SK-N-SH (cell line): ENCODE data around the gene COPE. TPM values are rescaled to one million over a fixed set of nuclear protein-coding genes. Genes with fewer than 3 reads are reported as not detected.

ENCODE experiments used
- CTCF ChIA-PET: fragments of 300-600, 350-600 bp; formaldehyde crosslinking; extraction: SDS; loops from one replicate; lab custom pipeline; 2021; lab: Yijun Ruan, JAX
- POLR2A ChIA-PET: fragments of 350-600 bp; sonication (Branson Sonifier 250); formaldehyde crosslinking; extraction: SDS; loops from one replicate; lab custom pipeline; 2020; ENCODE audit warnings: antibody characterized with exemption, inconsistent platforms; lab: Yijun Ruan, JAX
- DNase-seq: peaks from one replicate; pipeline ENCODE4 v3.0.0; 2012
- H2AFZ ChIP-seq: fragments of 200-600 bp; sonication (generic); 2 replicates; pipeline ENCODE4 v1.8.1; 2016; ENCODE audit warnings: antibody characterized with exemption, mild to moderate bottlenecking, low read depth
- H3F3A ChIP-seq: fragments of 200-600 bp; sonication (generic); replicated peaks from 2 replicates; pipeline ENCODE3; 2016; ENCODE audit warnings: antibody characterized with exemption, mild to moderate bottlenecking; ENCODE audit not compliant: insufficient read depth
- H3K27ac ChIP-seq, 2 experiments: fragments of 200-500 bp in 1 of 2; fragments of 200-600 bp in 1 of 2; sonication (Bioruptor generic) in 1 of 2; sonication (generic), shearing (Covaris generic) in 1 of 2; 2 replicates each; pipeline versions ENCODE4 v1.5.1 to v1.6.1; 2014 to 2016; ENCODE audit warnings: low read depth in 2 of 2, inconsistent platforms in 1 of 2, low read length in 1 of 2, mild to moderate bottlenecking in 1 of 2, mixed read lengths in 1 of 2
- H3K27me3 ChIP-seq: fragments of 200-600 bp; sonication (generic), shearing (Covaris generic); 2 replicates; pipeline ENCODE4 v1.6.1; 2016; ENCODE audit warnings: mixed run types; ENCODE audit not compliant: insufficient read depth
- H3K36me3 ChIP-seq, 2 experiments: fragments of 200-500 bp in 1 of 2; fragments of 200-600 bp in 1 of 2; sonication (Bioruptor generic) in 1 of 2; sonication (generic) in 1 of 2; replicated peaks in 1 of 2; 2 replicates each; pipeline versions ENCODE3 to v1.5.1; 2014 to 2016; ENCODE audit warnings: low read length in 1 of 2, mild to moderate bottlenecking in 1 of 2; ENCODE audit not compliant: insufficient read depth in 2 of 2, control insufficient read depth in 1 of 2
- H3K4me1 ChIP-seq, 2 experiments: fragments of 200-500 bp in 1 of 2; fragments of 200-600 bp in 1 of 2; sonication (Bioruptor generic) in 1 of 2; sonication (generic), shearing (Covaris generic) in 1 of 2; 2 replicates each; pipeline versions ENCODE4 v1.5.1 to v1.6.1; 2014 to 2016; ENCODE audit warnings: low read depth in 1 of 2, low read length in 1 of 2, mixed run types in 1 of 2; ENCODE audit not compliant: insufficient read depth in 2 of 2, control insufficient read depth in 1 of 2
- H3K4me2 ChIP-seq: fragments of 200-600 bp; sonication (generic), shearing (Covaris generic); 2 replicates; pipeline ENCODE4 v1.6.1; 2017; ENCODE audit warnings: mixed run types
- H3K4me3 ChIP-seq, 2 experiments: fragments of 200-500 bp in 1 of 2; fragments of 200-600 bp in 1 of 2; sonication (Bioruptor generic) in 1 of 2; sonication (generic), shearing (Covaris generic) in 1 of 2; 2 replicates each; pipeline versions ENCODE4 v1.5.1 to v1.8.1; 2014 to 2016; ENCODE audit warnings: low read depth in 2 of 2, inconsistent platforms in 1 of 2, low read length in 1 of 2, mild to moderate bottlenecking in 1 of 2, mixed read lengths in 1 of 2, moderate library complexity in 1 of 2
- H3K79me2 ChIP-seq: fragments of 200-600 bp; sonication (generic); 2 replicates; pipeline ENCODE4 v1.8.1; 2017; ENCODE audit warnings: mild to moderate bottlenecking; ENCODE audit not compliant: insufficient read depth
- H3K9ac ChIP-seq: fragments of 200-600 bp; sonication (generic); 2 replicates; pipeline ENCODE4 v1.6.1; 2017; ENCODE audit warnings: mixed run types
- H3K9me2 ChIP-seq: fragments of 200-600 bp; sonication (generic); 2 replicates; pipeline ENCODE4 v1.6.1; 2017; ENCODE audit warnings: mixed run types
- H3K9me3 ChIP-seq: fragments of 200-600 bp; sonication (generic); 2 replicates; pipeline ENCODE4 v1.6.1; 2017; ENCODE audit warnings: mixed run types, mild to moderate bottlenecking, moderate library complexity
- H4K20me1 ChIP-seq: fragments of 200-600 bp; sonication (generic); 2 replicates; pipeline ENCODE4 v1.6.1; 2017; ENCODE audit warnings: mild to moderate bottlenecking, mixed run types; ENCODE audit not compliant: insufficient read depth
- CTCF ChIP-seq: fragments of 200-600 bp; sonication (generic); IDR thresholded peaks from 2 replicates; pipeline ENCODE4 v1.6.1; 2017; ENCODE audit warnings: antibody characterized with exemption, mild to moderate bottlenecking, moderate library complexity
- ELF1 ChIP-seq: IDR thresholded peaks from 2 replicates; pipeline ENCODE4 v1.4.0; 2012
- EZH2phosphoT487 ChIP-seq: fragments of 200-600 bp; sonication (generic); IDR thresholded peaks from 2 replicates; pipeline ENCODE4 v1.6.1; 2017; ENCODE audit warnings: low read depth, mixed run types, mild to moderate bottlenecking, antibody characterized with exemption, moderate library complexity, borderline replicate concordance
- FOXM1 ChIP-seq: IDR thresholded peaks from 2 replicates; pipeline ENCODE4 v1.4.0; 2012; ENCODE audit warnings: low read depth, mild to moderate bottlenecking
- GATA2 ChIP-seq: sonication (generic); formaldehyde crosslinking; IDR thresholded peaks from 2 replicates; pipeline ENCODE4 v1.5.0; 2020; ENCODE audit warnings: mild to moderate bottlenecking, missing genetic modification reagents
- JUND ChIP-seq: IDR thresholded peaks from 2 replicates; pipeline ENCODE4 v1.4.0; 2012
- MEF2A ChIP-seq: IDR thresholded peaks from 2 replicates; pipeline ENCODE4 v1.4.0; 2012; ENCODE audit warnings: low read depth, borderline replicate concordance
- MXI1 ChIP-seq: IDR thresholded peaks from 2 replicates; pipeline ENCODE4 v1.6.1; 2012; ENCODE audit warnings: mild to moderate bottlenecking, low read depth, low read length, improper control_type of control experiment
- NRF1 ChIP-seq: IDR thresholded peaks from 2 replicates; pipeline ENCODE4 v1.6.1; 2012; ENCODE audit warnings: low read depth, mild to moderate bottlenecking, low read length
- POLR2AphosphoS5 ChIP-seq: IDR thresholded peaks from 2 replicates; pipeline ENCODE4 v1.6.1; 2012; ENCODE audit warnings: low read depth, low read length
- RAD21 ChIP-seq: IDR thresholded peaks from 2 replicates; pipeline ENCODE4 v1.6.1; 2012; ENCODE audit warnings: mild to moderate bottlenecking, low read length
- RXRA ChIP-seq: IDR thresholded peaks from 2 replicates; pipeline ENCODE4 v1.4.0; 2012; ENCODE audit warnings: low read depth, mild to moderate bottlenecking, borderline replicate concordance
- TEAD4 ChIP-seq: IDR thresholded peaks from 2 replicates; pipeline ENCODE4 v1.4.0; 2012; ENCODE audit warnings: mild to moderate bottlenecking, borderline replicate concordance; ENCODE audit not compliant: insufficient read depth
- ZBTB33 ChIP-seq: IDR thresholded peaks from 2 replicates; pipeline ENCODE4 v1.4.0; 2012; ENCODE audit warnings: low read depth, borderline replicate concordance
- WGBS: methylation state at CpG from one replicate; pipeline ENCODE4 v1.1.6; 2017; ENCODE audit warnings: low lambda C conversion rate; 5-methylcytosine and 5-hydroxymethylcytosine counted together
- polyA plus RNA-seq, 3 experiments: library from polyadenylated mRNA; depleted of rRNA; stranded (reverse); fragments of >200 nt; gene quantifications; 2 replicates each; pipeline ENCODE4 v1.2.3, GENCODE V29; 2012
- TF ChIP-seq, protein P1 (sequence below): fragments of 150-350 bp; IDR thresholded peaks from 2 replicates; pipeline ENCODE4 v1.6.1; 2017; ENCODE audit warnings: antibody characterized with exemption, low read length, low read depth, borderline replicate concordance
- TF ChIP-seq, protein P2 (sequence below): IDR thresholded peaks from 2 replicates; pipeline ENCODE4 v1.6.1; 2012; ENCODE audit warnings: mild to moderate bottlenecking, low read depth, low read length, moderate library complexity

The COPE gene
- polyA plus RNA-seq, 1 of the 3 experiments (the other 2 are of a cell fraction): 450 TPM

GRCh38 chr19:18853755-18854427, 65.3 kb downstream of the COPE start:
- TF ChIP-seq RAD21 (peak; percentile 29), EZH2phosphoT487 (no peak)
- TF ChIP-seq, protein P1, sequence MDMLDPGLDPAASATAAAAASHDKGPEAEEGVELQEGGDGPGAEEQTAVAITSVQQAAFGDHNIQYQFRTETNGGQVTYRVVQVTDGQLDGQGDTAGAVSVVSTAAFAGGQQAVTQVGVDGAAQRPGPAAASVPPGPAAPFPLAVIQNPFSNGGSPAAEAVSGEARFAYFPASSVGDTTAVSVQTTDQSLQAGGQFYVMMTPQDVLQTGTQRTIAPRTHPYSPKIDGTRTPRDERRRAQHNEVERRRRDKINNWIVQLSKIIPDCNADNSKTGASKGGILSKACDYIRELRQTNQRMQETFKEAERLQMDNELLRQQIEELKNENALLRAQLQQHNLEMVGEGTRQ: no peak
- Histone ChIP-seq H3K27ac (no peak overlapping the region; a peak in 1 of 4 replicates), H3K9me2 (no peaks in the 10 kb centered on the region), H3K9ac (no peak overlapping the region), H3K27me3 (no peaks in the 10 kb centered on the region), H3K79me2 (peaks cover 42% of the 10 kb centered on the region), H3K9me3 (no peaks in the 10 kb centered on the region), H3K4me1 (peaks cover 7 to 30% of the 10 kb centered on the region in 2 experiments), H3K4me2 (no peak overlapping the region), H3F3A (no peaks in the 10 kb centered on the region), H3K36me3 (peaks cover 36 to 90% of the 10 kb centered on the region in 2 experiments), H4K20me1 (peaks cover 26% of the 10 kb centered on the region), H3K4me3 (no peak overlapping the region), H2AFZ (no peak overlapping the region)
- no peak for DNase-seq
- ChIA-PET CTCF (interaction anchor here (1.0 to 16.0 kb wide), 3 partner anchors 9 to 264 kb away, joined by 3 to 201 read pairs (median 39); partner anchors contain the start of gene REX1BD), POLR2A (no interaction called here)
- 98% methylated on average over 6 of the region's 17 CpGs for WGBS

- no peak overlapping the region; a peak in 1 of 4 replicates for H3K27ac ChIP-seq
- 95% methylated on average over 5 of the region's 12 CpGs for WGBS
- H4K20me1 ChIP-seq: peaks cover 38% of the 10 kb centered on the region
- peaks cover 20 to 42% of the 10 kb centered on the region in 2 experiments for H3K4me1 ChIP-seq
- no peaks in the 10 kb centered on the region for H3K9me3 ChIP-seq
- peaks cover 34 to 77% of the 10 kb centered on the region in 2 experiments for H3K36me3 ChIP-seq
- peaks cover 9% of the 10 kb centered on the region for H3F3A ChIP-seq
- CTCF ChIA-PET: interaction anchor here (2.0 to 16.0 kb wide), 2 partner anchors 11 to 249 kb away, joined by 7 to 201 read pairs; no protein-coding TSS in a partner anchor
- POLR2A ChIA-PET: no interaction called here
- H3K27me3 ChIP-seq: no peaks in the 10 kb centered on the region
- H3K9me2 ChIP-seq: no peaks in the 10 kb centered on the region
- DNase-seq: no peak
- H3K4me2 ChIP-seq: no peak overlapping the region
- no peak overlapping the region for H3K4me3 ChIP-seq
- H3K79me2 ChIP-seq: peaks cover 54% of the 10 kb centered on the region
- H3K9ac ChIP-seq: no peak overlapping the region
- H2AFZ ChIP-seq: no peak overlapping the region
- TF ChIP-seq, protein P2, sequence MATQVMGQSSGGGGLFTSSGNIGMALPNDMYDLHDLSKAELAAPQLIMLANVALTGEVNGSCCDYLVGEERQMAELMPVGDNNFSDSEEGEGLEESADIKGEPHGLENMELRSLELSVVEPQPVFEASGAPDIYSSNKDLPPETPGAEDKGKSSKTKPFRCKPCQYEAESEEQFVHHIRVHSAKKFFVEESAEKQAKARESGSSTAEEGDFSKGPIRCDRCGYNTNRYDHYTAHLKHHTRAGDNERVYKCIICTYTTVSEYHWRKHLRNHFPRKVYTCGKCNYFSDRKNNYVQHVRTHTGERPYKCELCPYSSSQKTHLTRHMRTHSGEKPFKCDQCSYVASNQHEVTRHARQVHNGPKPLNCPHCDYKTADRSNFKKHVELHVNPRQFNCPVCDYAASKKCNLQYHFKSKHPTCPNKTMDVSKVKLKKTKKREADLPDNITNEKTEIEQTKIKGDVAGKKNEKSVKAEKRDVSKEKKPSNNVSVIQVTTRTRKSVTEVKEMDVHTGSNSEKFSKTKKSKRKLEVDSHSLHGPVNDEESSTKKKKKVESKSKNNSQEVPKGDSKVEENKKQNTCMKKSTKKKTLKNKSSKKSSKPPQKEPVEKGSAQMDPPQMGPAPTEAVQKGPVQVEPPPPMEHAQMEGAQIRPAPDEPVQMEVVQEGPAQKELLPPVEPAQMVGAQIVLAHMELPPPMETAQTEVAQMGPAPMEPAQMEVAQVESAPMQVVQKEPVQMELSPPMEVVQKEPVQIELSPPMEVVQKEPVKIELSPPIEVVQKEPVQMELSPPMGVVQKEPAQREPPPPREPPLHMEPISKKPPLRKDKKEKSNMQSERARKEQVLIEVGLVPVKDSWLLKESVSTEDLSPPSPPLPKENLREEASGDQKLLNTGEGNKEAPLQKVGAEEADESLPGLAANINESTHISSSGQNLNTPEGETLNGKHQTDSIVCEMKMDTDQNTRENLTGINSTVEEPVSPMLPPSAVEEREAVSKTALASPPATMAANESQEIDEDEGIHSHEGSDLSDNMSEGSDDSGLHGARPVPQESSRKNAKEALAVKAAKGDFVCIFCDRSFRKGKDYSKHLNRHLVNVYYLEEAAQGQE: no peak
- no peak for TF ChIP-seq TEAD4
- TF ChIP-seq CTCF: no peak
- TF ChIP-seq ELF1: no peak
- TF ChIP-seq JUND: no peak
- TF ChIP-seq POLR2AphosphoS5: no peak
- TF ChIP-seq MEF2A: no peak
- TF ChIP-seq MXI1: no peak
- TF ChIP-seq ZBTB33: no peak
- TF ChIP-seq GATA2: no peak
- no peak for TF ChIP-seq RXRA
- TF ChIP-seq, protein P1: no peak
- no peak for TF ChIP-seq NRF1
- no peak for TF ChIP-seq FOXM1
These were observed 66.5 kb downstream of the COPE start for GRCh38 chr19:18852648-18853047.
